GM18520 (cell line): ENCODE measurements around the gene CASQ1.

Experiments used
- ATAC-seq: cut with Tn5 transposase; IDR thresholded peaks from one replicate; pipeline ENCODE4 v1.9.1; 2021; ENCODE audit not compliant: unreplicated experiment

The CASQ1 gene

GRCh38 chr1:160168016-160168415, 22.4 kb upstream of the CASQ1 start:
- no peak for ATAC-seq

- ATAC-seq = no peak
Measured at GRCh38 chr1:160168609-160169369, 21.6 kb upstream of the CASQ1 start.

DNA sequence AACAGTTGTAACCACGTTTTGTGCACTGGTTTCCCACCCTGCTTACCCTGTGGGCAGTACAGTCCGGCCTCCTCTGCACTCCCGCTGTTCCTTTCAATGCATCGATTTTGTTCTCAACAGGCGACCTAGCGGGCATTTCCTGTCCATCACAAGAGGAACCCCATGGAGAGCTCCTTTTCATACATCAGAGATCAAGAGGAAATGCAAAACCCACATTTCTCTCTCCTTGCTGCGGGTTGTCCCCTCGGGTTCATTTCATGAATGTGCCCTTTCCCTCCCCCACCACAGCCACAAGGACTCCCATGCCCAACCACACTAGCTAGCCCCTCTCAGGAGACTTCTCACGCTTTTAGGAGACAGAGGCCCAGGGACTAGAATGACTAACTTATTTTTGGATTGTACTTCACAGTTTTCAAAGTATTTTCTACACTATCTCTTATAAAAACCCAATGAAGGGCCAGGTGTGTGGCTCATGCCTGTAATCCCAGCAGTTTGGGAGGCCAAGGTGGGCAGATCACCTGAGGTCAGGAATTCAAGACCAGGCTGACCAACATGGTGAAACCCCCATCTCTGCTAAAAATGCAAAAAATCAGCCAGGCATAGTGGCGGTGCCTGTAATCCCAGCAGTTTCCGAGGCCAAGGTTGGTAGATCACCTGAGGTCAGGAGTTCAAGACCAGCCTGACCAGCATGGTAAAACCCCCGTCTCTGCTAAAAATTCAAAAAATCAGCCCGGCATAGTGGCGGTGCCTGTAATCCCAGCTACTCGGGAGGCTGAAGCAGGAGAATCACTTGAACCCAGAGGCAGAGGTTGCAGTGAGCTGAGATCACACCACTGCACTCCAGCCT, 20.6 kb upstream of the CASQ1 start:
- ATAC-seq = peak; percentile 45

GRCh38 chr1:160171354-160171753, 19.0 kb upstream of the CASQ1 start:
- no peak for ATAC-seq

GRCh38 chr1:160171980-160172379, 18.4 kb upstream of the CASQ1 start:
- ATAC-seq = no peak

DNA sequence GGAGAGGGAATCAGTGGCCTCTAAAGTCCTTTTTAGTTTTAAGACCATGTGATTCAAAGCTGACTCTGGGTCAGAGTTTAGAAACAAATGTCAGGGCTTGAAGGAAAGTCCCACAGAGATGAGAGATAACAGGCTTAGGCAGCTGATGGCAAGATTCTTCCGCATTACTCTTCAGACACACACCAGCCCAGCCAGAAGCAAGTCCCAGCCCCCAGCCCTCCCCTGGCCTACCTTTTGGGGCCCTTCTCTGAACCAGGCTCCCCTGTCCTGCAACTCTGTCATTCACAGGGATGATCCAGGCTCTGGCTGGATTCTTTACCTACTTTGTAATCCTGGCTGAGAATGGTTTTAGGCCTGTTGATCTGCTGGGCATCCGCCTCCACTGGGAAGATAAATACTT, 13.1 kb upstream of the CASQ1 start:
- ATAC-seq = no peak

DNA sequence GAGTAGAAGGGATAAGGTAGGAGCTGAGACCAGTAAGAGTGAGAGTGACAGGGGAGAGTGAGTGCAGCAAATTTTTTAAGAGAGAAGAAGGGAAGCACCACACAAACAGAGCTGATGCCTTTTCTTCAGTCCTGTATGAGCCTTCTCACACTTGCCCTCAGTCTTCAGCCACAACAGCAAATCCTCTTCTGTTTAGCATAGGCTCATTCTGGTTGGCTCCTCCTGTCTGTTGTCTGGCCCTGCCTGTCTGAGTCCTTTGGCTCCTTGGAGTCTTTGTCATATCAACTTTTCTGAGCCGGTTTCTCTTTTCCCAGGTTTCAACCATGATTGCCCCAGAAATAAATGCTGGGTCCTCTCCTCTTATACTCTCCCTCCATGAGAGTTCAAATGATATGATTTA, 12.7 kb upstream of the CASQ1 start:
- ATAC-seq = no peak

GRCh38 chr1:160178731-160179130, 11.6 kb upstream of the CASQ1 start:
- ATAC-seq = no peak

GRCh38 chr1:160179336-160179735, 11.0 kb upstream of the CASQ1 start:
- no peak for ATAC-seq

GRCh38 chr1:160186246-160186645, 4.1 kb upstream of the CASQ1 start:
- ATAC-seq = no peak

- no peak for ATAC-seq
Measured at GRCh38 chr1:160186729-160187128, 3.6 kb upstream of the CASQ1 start.

GRCh38 chr1:160187407-160187806, 3.0 kb upstream of the CASQ1 start:
- ATAC-seq = no peak

DNA sequence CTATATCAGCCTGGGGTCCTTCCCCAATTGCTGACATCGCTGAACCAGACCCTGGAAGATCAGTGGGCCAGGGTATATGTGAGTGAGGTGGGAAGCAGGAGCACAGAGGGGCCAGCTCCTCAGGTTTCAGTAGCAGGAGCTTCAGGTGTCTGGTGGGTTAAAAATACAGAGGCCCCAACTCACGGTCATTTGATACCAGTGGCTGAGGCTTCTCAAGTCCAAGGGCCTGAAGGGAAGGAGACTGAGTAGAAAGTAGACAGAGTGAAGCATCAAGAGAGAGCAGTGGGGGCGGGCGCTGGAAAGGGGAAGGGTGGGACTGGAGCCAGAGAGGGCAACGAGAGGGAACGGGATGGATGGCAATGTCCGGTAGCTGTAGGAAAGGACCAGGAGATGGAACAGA, 2.0 kb upstream of the CASQ1 start:
- ATAC-seq = no peak

DNA sequence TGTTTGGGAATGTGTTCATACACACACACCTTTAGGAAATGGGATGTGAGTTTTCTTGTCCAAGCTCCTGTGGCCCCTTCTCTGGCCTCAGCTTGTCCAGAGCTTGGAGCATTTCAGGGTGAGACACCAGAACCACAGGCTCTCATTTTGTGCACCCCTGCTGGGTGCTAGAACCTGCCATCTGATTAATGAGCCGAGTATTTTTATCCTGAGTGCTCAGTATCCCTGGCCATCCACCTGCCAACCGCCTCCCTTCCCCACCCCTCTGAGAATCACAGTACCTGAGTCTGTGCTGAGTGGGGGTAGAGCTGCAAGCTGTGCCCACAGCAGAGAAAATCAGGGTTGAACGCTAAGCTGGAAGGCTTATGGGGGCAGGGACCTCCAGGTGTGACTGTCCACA, 1.4 kb downstream of the CASQ1 start:
- no peak for ATAC-seq

DNA sequence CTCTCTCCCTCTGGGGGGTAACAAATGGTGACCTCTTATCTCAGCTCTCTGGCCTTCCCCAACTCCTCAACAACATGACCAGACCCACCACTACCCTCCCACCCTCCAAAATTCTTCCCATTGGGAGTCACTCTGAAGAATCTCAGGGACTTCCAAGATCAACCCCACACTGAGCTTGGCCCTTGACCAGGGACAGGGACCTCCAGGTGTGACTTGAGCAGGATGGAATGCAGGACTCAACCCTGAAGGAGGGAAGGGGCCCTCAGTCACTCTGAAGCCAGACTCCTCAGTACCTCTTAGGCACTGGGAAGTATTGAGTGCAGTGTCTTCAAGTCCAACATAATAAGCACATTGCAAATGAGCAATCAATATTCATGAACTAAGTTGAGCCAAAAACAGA, 1.9 kb downstream of the CASQ1 start:
- ATAC-seq = no peak

DNA sequence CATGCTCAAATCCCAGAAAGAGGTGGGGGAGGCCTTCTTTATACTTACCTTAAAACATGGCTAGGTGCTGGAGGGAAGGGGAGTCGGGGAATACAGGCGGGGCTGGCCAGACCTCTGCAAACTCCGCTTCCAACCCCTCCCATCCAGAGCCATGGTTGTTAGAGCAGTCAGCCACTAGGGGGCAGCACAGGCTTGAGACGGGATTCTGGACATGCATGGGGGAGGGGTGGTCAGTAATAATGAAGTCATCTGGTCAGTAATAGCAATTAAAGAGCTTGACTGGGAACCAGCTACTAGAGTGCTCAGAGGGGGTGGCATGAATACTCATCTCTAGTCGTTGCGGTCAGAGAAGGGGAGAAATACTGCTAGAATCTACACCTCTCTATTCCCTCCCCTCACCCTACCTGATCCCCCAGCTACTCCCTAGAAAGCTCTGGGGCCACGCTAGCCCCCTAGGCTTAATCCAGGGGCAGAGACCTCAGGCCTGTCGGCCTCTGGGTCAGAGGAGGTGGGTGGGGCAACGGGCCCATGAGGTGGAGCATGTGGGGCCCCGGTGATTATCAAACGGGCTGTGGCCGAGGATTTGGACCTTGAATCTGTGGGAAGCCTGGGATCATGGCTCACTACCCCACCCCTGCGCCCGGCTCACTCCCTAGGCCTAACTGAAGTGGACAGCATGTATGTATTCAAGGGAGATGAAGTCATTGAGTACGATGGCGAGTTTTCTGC, 2.9 kb downstream of the CASQ1 start:
- ATAC-seq = no peak

DNA sequence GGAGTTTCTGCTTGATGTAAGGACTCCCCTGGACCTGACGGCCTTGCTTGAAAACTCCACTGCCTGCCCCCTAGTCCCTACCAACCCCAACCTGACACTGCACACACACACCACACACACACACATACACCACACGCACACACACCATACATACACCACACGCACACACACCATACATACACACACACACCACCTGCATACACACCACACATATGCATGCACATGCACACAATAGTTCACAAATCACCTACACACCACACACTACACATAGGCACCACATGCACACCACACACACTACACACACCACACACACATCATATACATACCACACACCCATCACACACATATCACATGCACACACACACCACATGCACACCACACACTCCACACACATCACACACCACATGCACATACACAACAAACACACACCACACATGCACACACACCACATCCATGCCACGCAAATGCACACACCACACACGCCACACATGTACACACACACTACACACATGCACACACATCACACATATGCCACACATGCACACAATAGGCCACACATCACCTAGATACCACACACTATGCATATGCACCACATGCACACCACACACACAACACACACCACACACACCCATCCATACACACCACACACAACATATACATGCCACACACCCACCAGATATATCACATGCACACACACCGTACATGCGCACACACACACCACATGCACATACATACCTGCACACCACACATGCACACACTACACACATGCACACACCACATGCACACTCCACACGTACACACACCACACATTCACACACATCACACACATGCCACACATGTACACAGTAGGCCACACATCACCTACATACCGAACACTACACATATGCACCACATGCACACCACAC, 3.7 kb downstream of the CASQ1 start:
- no peak for ATAC-seq

DNA sequence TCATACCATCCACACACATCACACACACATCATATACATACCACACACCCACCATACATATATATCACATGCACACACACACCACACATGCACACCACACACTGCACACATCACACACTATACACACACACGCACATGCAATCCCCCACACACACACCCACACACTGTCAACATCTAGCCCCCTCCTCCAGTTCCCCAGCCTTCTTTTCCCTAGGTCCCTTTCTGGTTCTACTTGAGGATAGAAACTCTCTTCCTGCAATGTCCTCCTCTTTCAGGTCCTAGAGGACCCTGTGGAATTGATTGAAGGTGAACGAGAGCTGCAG, 4.3 kb downstream of the CASQ1 start:
- no peak for ATAC-seq

DNA sequence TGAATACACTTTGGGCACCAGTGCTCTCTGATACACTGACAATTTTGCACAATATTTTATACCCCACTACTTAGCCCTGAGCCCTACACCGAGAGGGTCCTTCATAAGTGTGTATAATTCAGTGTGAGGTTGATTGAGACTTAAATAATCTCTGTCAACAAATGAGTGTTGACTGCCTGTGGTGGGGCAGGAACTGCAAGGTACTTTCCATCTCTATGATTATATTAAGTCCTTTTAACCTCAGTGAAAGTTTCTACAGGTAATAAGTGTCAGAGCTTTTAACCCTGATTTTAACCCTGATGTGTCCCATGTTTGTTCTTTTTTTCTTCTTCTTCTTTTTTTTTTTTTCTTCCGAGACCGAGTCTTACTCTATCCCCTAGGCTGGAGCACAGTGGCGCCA, 5.8 kb downstream of the CASQ1 start:
- ATAC-seq = no peak

- ATAC-seq = no peak
Measured at GRCh38 chr1:160197231-160197630, 6.9 kb downstream of the CASQ1 start.

- no peak for ATAC-seq
Measured at GRCh38 chr1:160200786-160201185, 10.4 kb downstream of the CASQ1 start.
